Heart right ventricle (tissue), 16 donors: ENCODE measurements around the gene TAC4. TPM values are rescaled to one million over a fixed set of nuclear protein-coding genes. Genes with fewer than 3 reads are reported as not detected.

Source experiments
- ATAC-seq, 8 donors: fragments of 200-7000 bp; cut with Tn5 transposase; one replicate each; pipeline ENCODE4 v1.9.1; 2020; ENCODE audit warnings: mild to moderate bottlenecking in 8 of 8, moderate library complexity in 8 of 8, moderate number of reproducible peaks in 1 of 8
- DNase-seq, 2 donors: peaks; one replicate each; pipeline ENCODE4 v3.0.0-alpha.2; 2020
- H3K27ac ChIP-seq, 10 donors: fragments of 200-600 bp; sonication (generic) in 2 of 10; one replicate each; pipeline versions ENCODE4 v1.5.0 to v1.8.0; 2020 to 2022; ENCODE audit warnings: mild to moderate bottlenecking in 3 of 10
- H3K27me3 ChIP-seq, 7 donors: fragments of 200-600 bp; one replicate each; pipeline ENCODE4 v1.8.0; 2021 to 2022; ENCODE audit warnings: mild to moderate bottlenecking in 2 of 7
- H3K36me3 ChIP-seq, 9 donors: fragments of 200-600 bp; sonication (generic) in 1 of 9; one replicate each; pipeline versions ENCODE4 v1.5.0 to v1.8.0; 2020 to 2022; ENCODE audit warnings: mild to moderate bottlenecking in 2 of 9
- H3K4me1 ChIP-seq, 9 donors: fragments of 200-600 bp; sonication (generic) in 1 of 9; one replicate each; pipeline versions ENCODE4 v1.5.0 to v1.8.0; 2020 to 2022; ENCODE audit warnings: mild to moderate bottlenecking in 4 of 9
- H3K4me3 ChIP-seq, 10 donors: fragments of 200-600 bp; sonication (generic) in 2 of 10; one replicate each; pipeline versions ENCODE4 v1.5.0 to v1.8.0; 2020 to 2022; ENCODE audit warnings: mild to moderate bottlenecking in 7 of 10, moderate library complexity in 2 of 10
- H3K9me3 ChIP-seq, 11 donors: fragments of 200-600 bp in 10 of 11; sonication (generic) in 2 of 11; one replicate each; pipeline versions ENCODE4 v1.5.0 to v1.8.0; 2013 to 2022; ENCODE audit warnings: mild to moderate bottlenecking in 2 of 11, control low read depth in 1 of 11, moderate library complexity in 1 of 11
- WGBS, 2 donors: extraction: QIAGEN DNeasy Blood & Tissue Kit; methylation state at CpG; one replicate each; pipeline ENCODE4 v1.1.7; 2013; ENCODE audit warnings: inconsistent platforms in 1 of 2; 5-methylcytosine and 5-hydroxymethylcytosine counted together
- intact Hi-C, 10 donors: fragments of 100-400 bp; cut with DNase I; formaldehyde crosslinking; loops; one replicate each; pipeline versions ENCODE4 v1.11.1 to v1.14.2; 2022
- polyA plus RNA-seq, 2 donors: library from polyadenylated mRNA; stranded (reverse); fragments of 200-250 nt; gene quantifications; one replicate each; pipeline ENCODE4 v1.2.3, GENCODE V29; 2013
- total RNA-seq, 10 donors: library from RNA; stranded (reverse); fragmentation: NEBNext Ultra II Directional in 3 of 10; extraction: Animal tissue kit (Norgen Biotek cat#: 25700) in 3 of 10; gene quantifications; one replicate each; pipeline versions ENCODE4 v1.2.1 to v1.2.4, GENCODE V29; 2021 to 2023
- TF ChIP-seq, protein P1 (sequence below), 9 donors: fragments of 200-600 bp; sonication (generic) in 2 of 9; IDR thresholded peaks; one replicate each; pipeline versions ENCODE4 v1.5.0 to v1.8.0; 2021 to 2022; ENCODE audit warnings: antibody characterized with exemption in 9 of 9, mild to moderate bottlenecking in 5 of 9, moderate library complexity in 1 of 9
- donor health status: Arrhythmogenic right ventricular cardiomyopathy.
- donor health status: ischemic (EF 13 %, LVEDD 7.1; RV severe dilation, severe dysfunction).
- donor health status: healthy with polysubstance abuse.
- donor health status: DM: no; HTN: yes; CAD: no.
- donor health status: DM: no; HTN: no; CAD: no.
- donor health status: ischemic (EF 25% LVEDD 6.9; RV normal size, moderate dysfunction).
- donor health status: ischemic (EF 25% LVEDD 5.7; RV mildly dilated, moderate dysfunction).
- donor health status: healthy.
- donor health status: DM: yes; HTN: yes; CAD: no.
- donor health status: Ischemic cardiomyopathy.
- donor health status: ischemic (EF 35%, LVEDD 5.7; RV mildly dilated, moderate dysfunction).
- donor health status: nonischemic (EF 11% LVEDD 7.7; RV severe dilation, severe dysfunction).
- donor health status: DM: yes; HTN: yes; CAD: no.
- donor health status: PGD.
- donor health status: ischemic (EF 29% LVEDD 5.4; RV normal size, mild dysfunction).
- donor health status: nonischemic (EF 23%, LVEDD 6.1; RV moderate dilation, normal function).

TAC4 gene
- total and polyA plus RNA-seq, 12 donors = 0.78 to 2.7 (median 0.94) TPM; not detected in 9

DNA sequence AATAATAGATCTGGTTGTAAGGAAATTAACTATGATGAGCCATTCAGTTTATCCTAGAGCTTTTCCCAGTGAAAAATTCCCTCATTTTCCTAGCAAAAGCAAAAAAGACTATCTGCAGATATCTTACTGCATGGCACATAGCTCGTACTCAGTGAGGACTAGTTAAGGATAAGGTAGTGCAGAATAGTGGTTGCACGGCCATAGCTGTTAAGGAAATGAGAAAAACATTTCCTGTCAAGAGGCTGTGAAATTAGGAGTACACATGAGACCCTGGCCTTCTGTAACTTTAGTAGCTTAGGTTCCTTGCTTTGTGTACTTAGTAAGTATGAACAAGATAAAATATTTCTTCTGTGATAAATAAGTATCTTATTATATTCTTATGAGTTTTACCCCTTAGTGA, 49.1 kb downstream of the TAC4 start:
- DNase-seq (no peak), ATAC-seq (no peak)
- intact Hi-C loops = no loop called here
- TF ChIP-seq, protein P1, sequence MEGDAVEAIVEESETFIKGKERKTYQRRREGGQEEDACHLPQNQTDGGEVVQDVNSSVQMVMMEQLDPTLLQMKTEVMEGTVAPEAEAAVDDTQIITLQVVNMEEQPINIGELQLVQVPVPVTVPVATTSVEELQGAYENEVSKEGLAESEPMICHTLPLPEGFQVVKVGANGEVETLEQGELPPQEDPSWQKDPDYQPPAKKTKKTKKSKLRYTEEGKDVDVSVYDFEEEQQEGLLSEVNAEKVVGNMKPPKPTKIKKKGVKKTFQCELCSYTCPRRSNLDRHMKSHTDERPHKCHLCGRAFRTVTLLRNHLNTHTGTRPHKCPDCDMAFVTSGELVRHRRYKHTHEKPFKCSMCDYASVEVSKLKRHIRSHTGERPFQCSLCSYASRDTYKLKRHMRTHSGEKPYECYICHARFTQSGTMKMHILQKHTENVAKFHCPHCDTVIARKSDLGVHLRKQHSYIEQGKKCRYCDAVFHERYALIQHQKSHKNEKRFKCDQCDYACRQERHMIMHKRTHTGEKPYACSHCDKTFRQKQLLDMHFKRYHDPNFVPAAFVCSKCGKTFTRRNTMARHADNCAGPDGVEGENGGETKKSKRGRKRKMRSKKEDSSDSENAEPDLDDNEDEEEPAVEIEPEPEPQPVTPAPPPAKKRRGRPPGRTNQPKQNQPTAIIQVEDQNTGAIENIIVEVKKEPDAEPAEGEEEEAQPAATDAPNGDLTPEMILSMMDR (IDR thresholded peaks at IDR 0.05) = no peak
- peak overlapping the region in 5 of 10 donors; percentile 8 to 70 (median 24) for H3K27ac ChIP-seq
- H3K9me3 ChIP-seq = no peaks in the 10 kb centered on the region
- no peaks in the 10 kb centered on the region for H3K27me3 ChIP-seq
- 69 to 72% methylated on average over 2 of the region's 2 CpGs for WGBS, 2 donors
- no peak overlapping the region for H3K4me3 ChIP-seq
- H3K36me3 ChIP-seq = peaks cover 0 to 100% (median 45%) of the 10 kb centered on the region in 9 donors
- peaks cover 5 to 48% (median 33%) of the 10 kb centered on the region in 9 donors for H3K4me1 ChIP-seq

DNA sequence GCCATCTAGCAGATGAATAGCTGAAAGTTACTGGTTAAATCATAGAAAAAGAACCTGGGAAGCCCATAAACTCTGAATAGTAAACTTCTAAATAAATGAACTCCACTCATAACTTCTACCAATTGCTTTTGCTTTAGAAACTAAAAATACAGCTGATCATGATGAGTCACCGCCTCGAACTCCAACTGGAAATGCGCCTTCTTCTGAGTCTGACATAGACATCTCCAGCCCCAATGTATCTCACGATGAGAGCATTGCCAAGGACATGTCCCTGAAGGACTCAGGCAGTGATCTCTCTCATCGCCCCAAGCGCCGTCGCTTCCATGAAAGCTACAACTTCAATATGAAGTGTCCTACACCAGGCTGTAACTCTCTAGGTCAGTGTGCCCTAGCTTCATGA, 49.7 kb downstream of the TAC4 start:
- Histone ChIP-seq H3K4me3 (no peak overlapping the region), H3K27ac (peak overlapping the region in 7 of 10 donors; percentile 8 to 70 (median 14)), H3K4me1 (peaks cover 5 to 54% (median 35%) of the 10 kb centered on the region in 9 donors), H3K9me3 (no peaks in the 10 kb centered on the region), H3K36me3 (peaks cover 0 to 100% (median 50%) of the 10 kb centered on the region in 9 donors), H3K27me3 (no peaks in the 10 kb centered on the region)
- intact Hi-C loops = no loop called here
- TF ChIP-seq, protein P1 (IDR thresholded peaks at IDR 0.05) = no peak
- 73 to 77% methylated on average over 8 of the region's 8 CpGs for WGBS, 2 donors
- ATAC-seq (peak in 6 of 8 donors; percentile 25 to 50 (median 47)), DNase-seq (no peak)

DNA sequence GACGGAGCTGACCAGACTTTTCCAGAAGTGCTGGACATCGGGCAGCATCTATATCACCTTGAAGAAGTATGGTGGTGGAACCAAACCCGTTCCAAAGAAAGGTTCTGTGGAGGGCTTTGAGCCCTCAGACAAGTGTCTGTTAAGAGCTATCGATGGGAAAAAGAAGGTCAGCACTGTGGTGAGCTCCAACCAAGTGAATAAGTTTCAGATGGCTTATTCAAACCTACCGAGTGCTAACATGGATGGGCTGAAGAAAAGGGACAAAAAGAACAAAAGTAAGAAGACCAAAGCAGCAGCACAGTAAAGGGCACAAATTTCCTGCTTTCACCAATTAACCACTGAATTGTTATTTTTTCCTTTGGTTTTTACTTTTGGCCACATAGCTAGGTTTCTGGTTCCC, 52.5 kb downstream of the TAC4 start:
- intact Hi-C loops = no loop called here
- Histone ChIP-seq H3K36me3 (peaks cover 0 to 100% (median 49%) of the 10 kb centered on the region in 9 donors), H3K4me1 (peaks cover 5 to 81% (median 57%) of the 10 kb centered on the region in 9 donors), H3K9me3 (no peaks in the 10 kb centered on the region), H3K4me3 (no peak overlapping the region), H3K27me3 (no peaks in the 10 kb centered on the region), H3K27ac (no peak overlapping the region)
- DNase-seq (no peak), ATAC-seq (no peak)
- WGBS, 2 donors = 81 to 86% methylated on average over 5 of the region's 5 CpGs
- TF ChIP-seq, protein P1 (IDR thresholded peaks at IDR 0.05) = no peak

DNA sequence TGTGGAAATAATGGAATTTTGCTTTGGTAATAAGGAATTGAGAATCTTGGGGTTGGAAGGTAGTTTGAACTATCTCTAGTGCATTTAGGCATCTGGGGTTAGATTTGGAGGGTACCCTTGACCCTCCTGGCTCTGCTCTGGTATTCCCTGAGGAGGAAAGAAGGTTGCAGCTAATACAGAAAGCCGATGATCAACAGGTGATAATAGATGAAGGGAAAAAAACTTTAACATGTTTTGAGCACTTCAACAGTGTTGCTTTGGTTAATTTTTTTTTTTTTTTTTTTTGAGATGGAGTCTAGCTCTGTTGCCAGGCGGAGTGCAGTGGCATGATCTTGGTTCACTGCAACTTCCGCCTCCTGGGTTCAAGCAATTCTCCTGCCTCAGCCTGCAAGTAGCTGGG, 54.6 kb downstream of the TAC4 start:
- ATAC-seq = no peak
- H3K36me3 ChIP-seq = peaks cover 0 to 88% (median 37%) of the 10 kb centered on the region in 9 donors

More for the DNA sequence above, 54.6 kb downstream of the TAC4 start:
- DNase-seq = no peak
- WGBS, 2 donors = 88 to 92% methylated on average over 3 of the region's 3 CpGs
- Histone ChIP-seq H3K4me1 (peaks cover 5 to 87% (median 60%) of the 10 kb centered on the region in 9 donors), H3K27me3 (no peaks in the 10 kb centered on the region), H3K9me3 (no peaks in the 10 kb centered on the region), H3K4me3 (no peak overlapping the region), H3K27ac (peak overlapping the region in 1 of 10 donors; percentile 7)
- intact Hi-C loops = loop anchor here in 1 of 10 donors (5.0 kb wide), 1 partner anchor 54 kb away; the partner anchor contains the start of gene TAC4
- TF ChIP-seq, protein P1 (IDR thresholded peaks at IDR 0.05) = no peak
